Activated CD8-positive, alpha-beta memory T cell treated with anti-CD3 and anti-CD28 coated beads, Interleukin-2, amount 50 U/mL, for 24 hours (primary cell): Measurements from ENCODE around the gene KLHL8.

ENCODE experiments used
- DNase-seq: peaks from one replicate; pipeline ENCODE4 v3.0.0-alpha.2; 2020; ENCODE audit errors: extremely low read depth

Gene KLHL8

GRCh38 chr4:87220094-87220822 lies at the start of gene KLHL8:
KLHL8 (minus strand) TSS chr4:87220618; CDS start chr4:87195539, 25,079 bp downstream.
- DNase-seq = peak; percentile 58

DNA sequence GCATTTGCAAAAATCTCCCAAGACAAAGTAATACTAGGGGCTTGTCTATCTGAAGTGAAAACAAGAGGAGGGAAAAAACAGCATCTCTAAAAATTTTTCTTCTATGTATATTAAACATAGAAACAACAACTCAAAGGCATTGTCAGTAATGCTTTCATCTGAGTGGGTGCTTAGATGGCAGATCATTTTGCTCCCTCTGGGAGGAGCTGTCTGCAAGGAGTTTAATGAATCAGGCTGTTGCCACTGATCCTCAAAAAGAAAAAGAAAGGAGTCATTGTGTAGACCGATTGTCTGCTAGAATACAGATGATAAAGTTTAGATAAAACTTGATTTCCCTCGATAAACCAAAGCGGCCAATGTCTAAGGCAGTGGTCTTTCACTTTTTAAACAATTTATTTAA lies 49.7 kb upstream of the KLHL8 start:
- no peak for DNase-seq

DNA sequence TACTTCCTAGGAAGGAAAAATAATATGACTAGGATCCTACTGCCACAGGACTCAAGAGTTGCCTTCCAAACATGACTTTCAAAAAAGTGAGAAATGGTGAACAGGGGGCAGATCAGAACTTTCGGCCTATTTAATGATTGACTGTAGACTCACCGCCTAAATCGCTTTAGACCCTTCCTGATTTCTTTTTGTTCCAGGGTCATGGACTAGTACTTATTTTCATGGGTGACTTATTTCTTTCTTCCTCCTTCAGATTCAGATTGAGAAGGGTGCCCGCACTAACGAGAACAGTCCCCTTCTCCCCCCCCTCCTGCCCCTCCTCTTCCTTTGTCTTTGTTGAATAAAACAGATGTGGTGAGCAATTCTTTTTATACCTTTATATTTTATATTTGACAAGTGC lies 48.0 kb upstream of the KLHL8 start:
- DNase-seq = no peak

DNA sequence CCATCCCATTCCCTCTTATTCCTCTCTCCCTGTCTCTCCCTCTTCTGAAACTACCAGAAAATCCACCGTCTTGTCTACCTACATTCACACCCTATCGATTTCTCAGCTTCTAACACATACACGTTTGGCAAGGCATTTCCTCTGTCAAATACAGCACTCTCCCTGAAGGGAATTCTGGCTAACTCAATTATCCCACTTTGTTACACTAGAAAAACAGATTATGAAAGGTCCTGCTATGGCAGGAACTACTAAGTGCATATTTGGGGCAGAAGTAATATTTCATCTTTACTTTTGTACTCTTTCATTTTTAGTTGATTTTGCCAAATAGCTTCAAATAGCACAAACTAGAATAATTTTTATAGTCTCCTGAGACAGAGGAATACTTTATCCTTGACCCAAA lies 46.6 kb upstream of the KLHL8 start:
- DNase-seq = no peak

DNA sequence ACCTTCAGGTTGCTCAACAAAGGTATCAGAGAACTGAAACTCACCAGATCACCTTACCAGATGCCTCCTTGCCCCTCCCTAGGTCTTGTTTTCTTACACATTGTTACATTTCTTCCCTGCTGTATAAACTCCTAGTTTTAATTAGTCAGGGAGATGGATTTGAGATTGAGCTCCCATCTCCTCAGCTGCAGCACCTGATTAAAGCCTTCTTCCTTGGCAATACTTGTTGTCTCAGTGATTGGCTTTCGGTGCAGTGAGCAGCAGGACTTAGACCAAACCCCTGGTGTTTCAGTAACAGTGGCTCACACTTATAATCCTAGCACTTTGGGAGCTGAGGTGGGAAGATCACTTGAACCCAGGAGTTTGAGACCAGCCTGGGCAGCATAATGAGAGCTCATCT lies 42.5 kb upstream of the KLHL8 start:
- no peak for DNase-seq

DNA sequence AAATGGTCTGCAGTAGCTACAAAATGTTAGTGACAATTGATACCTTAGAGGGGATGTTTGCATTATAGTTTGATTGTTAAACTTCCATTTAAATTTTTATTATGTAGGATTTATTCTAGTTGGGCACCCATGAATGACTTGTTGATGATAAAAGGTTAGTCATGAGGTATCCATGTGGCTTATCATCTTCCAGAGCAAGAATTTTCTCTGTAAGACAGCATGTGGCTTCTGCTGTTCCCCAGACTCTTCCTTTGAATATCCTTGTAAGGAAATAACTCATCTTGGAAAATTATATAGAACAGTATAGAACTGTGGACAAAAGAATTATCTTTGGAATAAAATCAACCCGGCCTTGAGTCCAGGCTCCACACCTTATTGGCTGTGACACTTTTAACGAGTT lies 40.1 kb upstream of the KLHL8 start:
- DNase-seq = no peak

GRCh38 chr4:87258677-87259076 lies 38.3 kb upstream of the KLHL8 start:
- DNase-seq = no peak

- no peak for DNase-seq
These were observed 37.1 kb upstream of the KLHL8 start for GRCh38 chr4:87257523-87257922.

DNA sequence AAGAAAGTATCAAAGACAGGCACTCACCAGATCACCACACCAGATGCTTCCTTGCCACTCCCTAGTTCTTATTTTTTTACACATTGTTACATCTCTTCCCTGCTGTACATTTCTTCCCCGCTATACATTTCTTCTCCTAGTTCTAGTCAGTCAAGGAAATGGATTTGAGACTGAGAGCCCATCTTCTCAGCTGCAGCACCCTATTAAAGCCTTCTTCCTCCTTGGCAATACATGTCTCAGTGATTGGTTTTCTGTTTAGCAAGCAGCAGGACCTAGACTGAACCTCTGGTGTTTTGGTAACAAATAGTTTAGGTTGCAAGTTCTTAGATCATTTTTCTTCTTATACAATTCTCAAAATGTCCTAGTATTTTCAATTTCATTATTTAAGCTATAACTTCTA lies 35.3 kb upstream of the KLHL8 start:
- DNase-seq = no peak

DNA sequence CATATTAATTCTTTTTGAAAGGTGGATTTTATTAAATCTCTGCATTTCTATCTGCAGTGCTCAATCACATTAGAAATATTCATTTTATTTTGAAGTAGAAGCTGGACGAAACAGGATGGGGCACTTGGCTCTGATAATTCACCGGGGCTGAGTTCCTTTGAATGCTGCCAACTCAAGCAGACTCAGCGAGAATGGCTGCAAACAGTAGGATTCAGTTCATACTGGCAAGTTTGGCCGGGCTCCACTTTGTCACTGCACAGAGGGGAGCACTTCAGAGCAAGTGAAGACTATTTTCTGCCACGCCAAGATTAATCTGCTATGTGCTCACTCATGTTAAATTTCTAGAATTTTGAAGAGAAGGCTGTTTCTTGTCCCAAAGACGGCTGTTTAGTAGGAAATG lies 30.7 kb upstream of the KLHL8 start:
- DNase-seq = no peak

- no peak for DNase-seq
These were observed 29.9 kb upstream of the KLHL8 start for GRCh38 chr4:87250294-87250693.

DNA sequence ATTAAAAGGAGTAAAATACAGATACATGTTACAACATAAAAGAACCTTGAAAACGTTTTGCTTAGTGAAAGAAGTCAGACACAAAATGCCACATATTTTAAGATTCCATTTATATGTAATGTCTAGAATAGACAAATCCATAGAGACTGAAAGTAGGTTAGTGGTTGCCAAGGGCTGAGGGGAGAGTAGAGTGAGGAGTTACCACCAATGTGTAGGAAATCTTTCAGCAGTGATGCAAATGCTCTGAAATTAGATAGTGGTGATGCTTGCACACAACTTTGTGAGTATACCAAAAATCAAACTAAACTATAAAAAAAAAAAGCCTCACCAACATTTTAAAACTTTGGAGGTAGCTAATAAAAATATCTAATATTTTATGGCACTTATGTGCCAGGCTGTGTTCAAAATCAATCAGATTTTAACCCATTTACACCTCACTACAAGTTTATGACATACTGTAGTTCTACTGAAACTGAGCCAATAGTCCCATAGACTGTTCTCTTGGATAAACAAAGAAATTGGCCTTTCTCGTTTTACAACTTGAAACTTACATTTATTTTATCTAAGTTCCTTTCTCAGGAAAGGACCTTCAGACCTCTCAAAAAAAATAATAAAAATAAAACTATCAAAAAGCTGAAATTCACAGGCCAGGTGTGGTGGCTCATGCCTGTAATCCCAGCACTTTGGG lies 29.1 kb upstream of the KLHL8 start:
- DNase-seq = no peak

DNA sequence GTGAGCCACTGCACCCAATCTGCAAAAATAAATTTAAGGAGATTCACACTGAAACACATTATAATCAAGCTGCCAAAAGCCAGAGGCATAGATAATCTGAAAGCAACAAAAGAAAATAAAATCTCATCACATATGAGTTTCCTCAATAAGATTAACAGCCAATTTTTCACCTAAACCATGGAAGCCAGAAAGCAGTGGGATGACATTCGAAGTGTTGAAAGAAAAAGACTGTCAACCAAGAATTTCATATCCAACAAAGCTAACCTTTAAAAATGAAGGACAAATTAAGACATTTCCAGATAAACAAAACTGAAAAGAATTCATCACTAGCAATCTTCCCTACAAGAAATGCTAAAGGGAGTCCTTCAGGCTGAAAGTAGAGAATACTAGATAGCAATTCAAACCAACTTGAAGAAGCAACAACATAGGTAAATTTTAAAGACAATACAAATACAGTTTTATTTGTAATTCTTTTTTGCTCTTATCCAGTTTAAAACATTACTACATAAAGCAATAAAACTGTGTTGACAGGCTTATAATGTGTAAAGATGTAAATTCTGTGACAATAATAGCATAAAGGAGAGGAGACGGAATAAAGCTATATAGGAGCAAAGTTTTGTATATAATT lies 23.1 kb upstream of the KLHL8 start:
- DNase-seq = no peak

DNA sequence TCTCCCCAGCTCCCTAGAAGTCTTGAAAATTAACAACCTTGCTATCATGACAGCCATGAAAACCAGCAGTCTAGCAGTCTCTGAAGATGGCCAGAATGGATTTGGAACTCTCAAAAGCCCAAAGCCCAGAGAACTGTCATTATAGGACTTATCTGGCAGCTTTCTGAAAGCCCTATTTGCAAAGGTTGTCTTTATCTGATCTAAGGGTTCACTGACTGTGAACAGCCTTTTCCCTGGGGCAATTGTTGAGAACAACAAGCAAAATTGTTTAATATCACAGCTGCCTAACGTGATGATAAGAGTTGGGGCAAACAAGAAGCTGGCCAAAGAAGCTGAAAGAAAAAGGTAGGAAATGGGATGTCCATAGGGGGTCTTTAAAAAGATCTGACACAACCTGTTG lies 20.9 kb upstream of the KLHL8 start:
- no peak for DNase-seq

DNA sequence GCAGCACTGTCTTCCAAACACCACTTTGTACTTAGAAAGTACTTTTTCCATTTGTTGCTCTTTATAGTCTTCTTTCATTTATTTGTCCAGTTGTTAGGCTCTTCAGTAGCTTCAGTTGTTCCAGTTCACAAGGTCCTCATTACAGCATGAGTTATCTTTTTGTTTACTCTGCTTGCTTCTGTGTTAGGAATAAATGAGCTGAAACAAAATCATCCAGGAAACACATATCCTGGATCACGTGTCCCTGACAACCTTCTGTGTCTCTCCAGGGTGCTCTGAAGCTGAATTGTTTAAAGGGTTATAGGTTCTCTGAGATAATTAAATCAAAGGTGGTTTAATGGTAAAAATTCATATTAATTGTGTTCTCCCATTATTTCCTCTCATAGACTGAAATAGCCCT lies 19.9 kb upstream of the KLHL8 start:
- no peak for DNase-seq

DNA sequence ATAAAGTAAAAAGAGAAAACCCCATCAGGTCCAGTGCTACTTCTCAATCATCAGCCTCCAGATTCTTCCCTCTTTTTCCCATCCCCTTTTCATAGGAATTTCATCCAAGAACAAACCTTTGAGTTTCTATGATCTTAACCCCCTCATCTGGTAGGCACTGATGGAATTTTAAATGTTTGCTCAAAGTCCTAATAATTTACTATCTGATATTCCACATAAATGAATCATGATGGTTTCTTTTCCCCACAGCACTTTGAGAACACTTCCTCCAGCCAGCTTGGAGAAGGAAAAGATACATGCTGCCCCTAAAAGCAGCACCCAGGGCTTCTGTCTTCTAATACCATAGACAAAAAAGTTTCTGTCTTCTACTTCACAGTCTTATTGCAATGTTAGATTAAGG lies 19.4 kb upstream of the KLHL8 start:
- DNase-seq = no peak

DNA sequence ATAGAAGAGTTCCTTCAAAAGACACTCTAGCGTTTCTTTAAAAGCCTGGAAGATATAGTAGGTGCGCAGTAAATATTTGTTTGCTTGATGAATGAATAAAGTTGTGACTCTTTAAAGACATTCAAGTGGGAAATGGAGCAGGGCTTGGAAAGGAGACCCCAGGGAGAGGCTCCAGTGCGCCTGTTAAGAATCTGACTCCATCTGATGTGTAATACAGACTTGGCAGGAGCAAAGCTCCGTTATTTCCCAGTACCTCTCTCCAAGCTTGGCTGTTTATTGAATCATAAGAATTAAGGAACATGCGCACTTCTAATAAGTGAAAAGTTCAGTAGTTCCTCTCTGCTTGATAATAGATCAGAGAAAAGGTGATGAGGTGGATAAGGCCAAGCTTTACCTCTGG lies 18.8 kb upstream of the KLHL8 start:
- DNase-seq = no peak

GRCh38 chr4:87236861-87237260 lies 16.4 kb upstream of the KLHL8 start:
- DNase-seq = no peak

DNA sequence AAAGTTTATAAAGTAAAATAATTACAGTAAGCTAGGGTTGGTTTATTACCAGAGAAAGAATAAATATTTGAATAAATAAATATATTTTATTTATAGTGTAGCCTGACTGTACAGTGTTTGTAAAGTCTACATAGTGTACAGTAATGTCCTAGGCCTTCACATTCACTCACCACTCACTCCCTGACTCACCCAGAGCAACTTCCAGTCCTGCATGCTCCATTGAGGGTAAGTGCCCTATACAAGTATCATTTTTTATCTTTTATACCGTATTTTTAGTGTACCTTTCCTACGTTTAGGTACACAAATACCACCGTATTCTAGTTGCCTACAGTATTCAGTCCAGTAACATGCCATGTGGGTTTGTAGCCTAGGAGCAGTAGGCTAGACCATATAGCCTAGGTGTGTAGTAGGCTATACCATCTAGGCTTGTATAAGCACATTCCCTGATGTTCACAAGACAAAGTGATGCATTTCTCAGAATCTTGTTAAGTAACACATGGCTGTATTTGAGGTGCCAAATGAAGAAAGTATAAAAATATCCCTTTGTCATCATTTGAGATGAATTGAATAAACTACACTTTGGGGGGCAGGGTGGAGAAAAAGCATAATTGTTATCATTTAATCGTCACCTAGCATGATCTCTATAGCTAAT lies 14.7 kb upstream of the KLHL8 start:
- DNase-seq = no peak

- DNase-seq = no peak
These were observed 11.8 kb upstream of the KLHL8 start for GRCh38 chr4:87232216-87232615.

DNA sequence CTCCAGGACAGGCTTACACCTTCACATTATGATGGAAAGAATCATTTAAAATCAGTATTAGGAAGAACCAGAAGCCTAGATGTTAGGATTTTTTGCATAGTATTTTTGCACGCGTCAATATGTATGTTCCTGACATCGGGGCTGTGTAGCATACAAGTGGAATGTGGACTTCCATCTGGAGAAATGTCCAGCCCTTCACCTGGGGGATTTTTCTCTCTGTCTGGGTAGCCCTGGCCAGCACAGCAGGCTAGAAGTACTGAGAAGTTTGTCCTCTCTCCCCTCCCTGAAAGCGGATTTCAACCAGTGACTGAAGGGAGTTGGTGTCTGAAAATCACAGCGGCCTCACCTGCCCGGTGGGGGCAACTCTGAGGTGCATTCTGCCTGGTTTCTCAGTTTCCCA lies 10.4 kb upstream of the KLHL8 start:
- no peak for DNase-seq

GRCh38 chr4:87229979-87230378 lies 9.6 kb upstream of the KLHL8 start:
- DNase-seq = no peak
